GM10266 (cell line): ENCODE measurements around the gene MARCO.

ENCODE experiments used
- DNase-seq: peaks from one replicate; pipeline ENCODE4 v3.0.0; 2012; ENCODE audit errors: extremely low spot score
- CTCF ChIP-seq: IDR thresholded peaks from 2 replicates; pipeline ENCODE4 v1.5.1; 2012; ENCODE audit warnings: mild to moderate bottlenecking, low read depth; ENCODE audit not compliant: control insufficient read depth, insufficient read depth; ENCODE audit errors: missing control alignments

The MARCO gene

GRCh38 chr2:118929059-118929458 lies 12.9 kb upstream of the MARCO start:
- DNase-seq: no peak
- no peak for TF ChIP-seq CTCF

- DNase-seq: no peak
These were observed 9.0 kb upstream of the MARCO start for GRCh38 chr2:118932949-118933348.

GRCh38 chr2:118936306-118936705 lies 5.7 kb upstream of the MARCO start:
- no peak for DNase-seq
- TF ChIP-seq CTCF: no peak

More at GRCh38 chr2:118932949-118933348, 9.0 kb upstream of the MARCO start:
- no peak for TF ChIP-seq CTCF

- TF ChIP-seq CTCF: no peak
- no peak for DNase-seq
These were observed 5.1 kb upstream of the MARCO start for GRCh38 chr2:118936936-118937335.

GRCh38 chr2:118937817-118938216 lies 4.2 kb upstream of the MARCO start:
- TF ChIP-seq CTCF: no peak
- no peak for DNase-seq

GRCh38 chr2:118939994-118940393 lies 2.0 kb upstream of the MARCO start:
- TF ChIP-seq CTCF: no peak
- DNase-seq: no peak

GRCh38 chr2:118940486-118941120 lies 1.4 kb upstream of the MARCO start:
- no peak for DNase-seq
- no peak for TF ChIP-seq CTCF
